T1000 (cell line): ENCODE results near the gene GBP3.
"Not testable (repeated sequence)": the region's sequence is repeated elsewhere in the genome, so short reads cannot be mapped to it uniquely, and the experiment has no call there.

Experiments
- DNase-seq: peaks from one replicate; lab custom pipeline; 2025; ENCODE audit warnings: mixed read lengths; lab: John Stamatoyannopoulos, UW

Gene GBP3

DNA sequence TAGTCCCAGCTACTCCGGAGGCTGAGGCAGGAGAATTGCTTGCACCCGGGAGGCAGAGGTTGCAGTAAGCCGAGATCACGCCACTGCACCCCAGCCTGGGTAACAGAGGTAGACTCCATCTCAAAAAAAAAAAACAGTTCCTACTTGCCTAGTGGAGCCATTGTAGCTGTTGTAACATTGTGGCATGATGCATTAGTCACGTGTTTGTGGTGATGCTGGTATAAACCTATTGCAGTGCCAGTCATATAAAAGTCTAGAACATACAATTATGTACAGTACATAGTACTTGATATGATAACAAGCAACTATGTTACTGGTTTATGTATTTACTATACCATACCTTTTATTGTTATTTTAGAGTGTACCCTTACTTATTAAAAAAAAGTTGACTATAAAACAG is 46.4 kb downstream of the GBP3 start:
- DNase-seq = no peak

DNA sequence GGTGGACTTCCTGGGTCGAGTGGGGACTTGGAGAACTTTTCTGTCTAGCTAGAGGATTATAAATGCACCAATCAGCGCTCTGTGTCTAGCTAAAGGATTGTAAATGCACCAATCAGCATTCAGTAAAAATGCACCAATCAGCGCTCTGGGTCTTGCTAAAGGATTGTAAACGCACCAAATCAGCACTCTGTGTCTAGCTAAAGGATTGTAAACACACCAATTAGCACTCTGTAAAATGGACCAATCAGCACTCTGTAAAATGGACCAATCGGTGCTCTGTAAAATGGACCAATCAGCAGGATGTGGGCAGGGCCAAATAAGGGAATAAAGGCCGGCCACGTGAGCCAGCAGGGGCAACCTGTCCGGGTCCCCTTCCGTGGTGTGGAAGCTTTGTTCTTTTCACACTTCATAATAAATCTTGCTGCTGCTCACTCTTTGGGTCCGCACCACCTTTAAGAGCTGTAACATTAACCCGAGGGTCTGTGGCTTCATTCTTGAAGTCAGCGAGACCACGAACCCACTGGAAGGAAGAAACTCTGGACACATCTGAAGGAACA is 48.0 kb downstream of the GBP3 start:
- not testable (repeated sequence) for DNase-seq

DNA sequence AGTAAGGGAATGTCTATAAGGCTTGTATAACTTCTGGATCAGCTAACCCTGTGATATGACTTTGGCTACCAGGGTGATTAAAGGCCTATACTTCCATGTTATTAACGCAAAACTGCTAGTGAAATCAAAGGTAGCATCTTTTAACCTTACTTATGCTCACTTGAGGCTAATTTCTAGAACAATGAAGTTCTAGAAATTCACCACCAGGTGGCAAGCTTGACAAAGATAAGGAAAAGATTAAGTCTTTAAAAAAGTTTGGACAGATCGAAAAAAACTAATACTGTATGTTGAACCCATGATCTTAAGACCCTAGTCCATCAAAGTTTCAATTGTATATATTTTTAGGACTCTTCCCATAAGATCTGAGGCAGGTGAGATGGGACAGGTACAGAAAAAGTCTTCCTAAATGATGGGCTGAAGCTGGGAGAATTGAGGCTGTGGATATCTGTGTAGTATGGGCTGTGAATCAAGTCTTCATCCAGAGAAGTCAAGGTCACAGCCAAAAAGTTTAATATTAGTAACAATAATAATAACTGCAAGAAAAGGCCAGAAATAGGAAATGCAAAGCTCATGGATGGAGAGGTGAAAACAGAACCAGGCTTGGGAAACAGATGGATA is 49.0 kb downstream of the GBP3 start:
- no peak for DNase-seq

DNA sequence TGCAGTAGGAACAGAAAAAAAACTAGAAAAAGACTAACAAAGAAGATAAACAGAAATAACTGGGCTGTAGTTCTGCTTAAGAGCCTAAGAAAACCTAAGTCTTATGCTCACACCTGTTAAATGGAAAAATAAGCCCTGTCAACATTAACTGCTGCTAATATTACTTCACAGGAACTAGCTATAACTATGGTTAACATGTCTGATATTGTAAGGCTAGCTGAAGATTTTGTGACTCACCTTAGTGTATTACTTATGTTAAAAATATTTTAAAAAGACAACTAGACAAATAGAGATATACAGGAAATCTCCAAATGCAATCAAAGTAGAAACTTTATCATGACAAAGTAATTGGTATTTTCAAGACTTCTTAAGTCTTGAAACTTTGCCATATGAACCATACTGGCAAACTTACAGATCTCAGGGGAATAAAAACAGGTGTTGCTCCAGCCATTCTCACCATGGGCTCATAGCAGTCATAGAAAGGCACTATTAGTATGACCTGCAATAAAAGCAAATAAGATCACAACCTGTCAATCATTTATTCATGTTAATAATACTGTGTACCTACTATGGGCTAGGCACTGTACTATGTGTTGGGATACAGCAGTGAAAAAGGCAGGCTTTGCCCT is 60.9 kb downstream of the GBP3 start:
- no peak for DNase-seq

DNA sequence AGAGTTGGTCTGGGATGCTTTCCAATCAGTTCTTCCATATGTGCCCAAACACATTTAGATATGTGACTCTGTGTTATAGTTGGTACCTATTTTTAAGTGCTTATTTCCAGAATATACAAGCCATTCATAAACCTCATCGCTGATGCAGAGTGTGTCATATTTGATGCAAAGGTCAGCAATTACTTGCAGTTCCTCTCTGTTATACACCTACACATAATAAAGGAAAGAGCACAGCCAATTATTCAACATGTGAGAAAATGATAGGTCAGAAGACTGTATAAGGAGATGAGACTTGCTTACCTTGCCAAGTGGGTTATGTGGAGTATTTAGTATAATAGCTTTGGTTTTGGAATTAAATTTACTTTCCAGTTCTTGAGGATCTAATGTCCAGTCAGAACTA is 61.6 kb downstream of the GBP3 start:
- DNase-seq = no peak
